OCI-M2 (cell line): Measurements from ENCODE around the gene TBATA.

Experiments
- DNase-seq: peaks from one replicate; lab custom pipeline; 2025; ENCODE audit not compliant: unreplicated experiment; lab: John Stamatoyannopoulos, UW

TBATA gene

GRCh38 chr10:70809011-70809611 lies 23.9 kb upstream of the TBATA start:
- DNase-seq = no peak

GRCh38 chr10:70807556-70807955 lies 22.4 kb upstream of the TBATA start:
- DNase-seq = no peak

DNA sequence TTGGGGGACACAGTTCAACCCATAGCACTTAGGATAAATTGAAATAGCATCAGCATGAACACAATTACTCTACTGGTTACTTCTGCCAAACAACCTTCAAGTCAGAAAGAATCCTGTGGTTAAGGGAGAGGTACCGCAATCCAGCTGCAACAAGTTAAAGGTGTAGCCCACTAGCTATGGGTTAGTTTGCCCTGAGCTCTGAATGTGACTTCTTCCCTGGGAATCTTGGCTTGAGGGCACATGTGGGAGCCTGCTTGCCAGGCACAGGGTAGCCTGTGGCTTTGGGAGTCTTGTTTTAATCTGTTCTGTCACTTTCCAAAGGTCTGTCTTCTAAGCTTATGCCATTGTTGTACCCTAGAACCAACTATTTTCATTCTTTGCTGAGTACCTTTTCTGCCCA lies 21.7 kb upstream of the TBATA start:
- DNase-seq = no peak

DNA sequence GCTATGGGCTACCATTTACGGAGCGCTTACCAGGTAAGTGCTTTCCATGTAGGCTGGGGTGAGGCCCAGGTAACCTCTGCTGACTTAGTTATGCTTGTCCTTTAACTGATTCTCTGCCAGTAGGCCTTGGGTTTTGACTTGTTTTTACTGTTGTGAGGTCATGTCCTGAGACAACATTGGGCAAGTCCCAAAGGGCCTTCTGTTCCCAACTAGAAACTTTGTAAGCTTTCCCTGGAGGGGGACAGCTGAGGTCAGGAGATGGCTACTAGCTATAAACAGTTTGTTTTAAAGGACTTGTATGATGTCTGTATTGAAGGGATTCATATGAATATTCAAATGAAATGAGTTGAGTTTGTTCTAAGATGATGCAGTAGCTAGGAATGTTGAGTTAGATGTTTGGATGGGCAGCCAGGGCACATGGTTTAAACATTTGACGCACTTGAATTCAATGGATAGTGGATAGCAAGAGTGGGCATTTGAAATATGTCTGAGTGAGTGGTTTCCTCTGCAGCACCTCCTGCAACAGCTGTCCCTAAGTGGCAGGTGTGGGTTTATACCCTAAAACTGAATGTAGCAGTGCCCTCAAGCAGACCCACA lies 20.5 kb upstream of the TBATA start:
- DNase-seq = no peak

DNA sequence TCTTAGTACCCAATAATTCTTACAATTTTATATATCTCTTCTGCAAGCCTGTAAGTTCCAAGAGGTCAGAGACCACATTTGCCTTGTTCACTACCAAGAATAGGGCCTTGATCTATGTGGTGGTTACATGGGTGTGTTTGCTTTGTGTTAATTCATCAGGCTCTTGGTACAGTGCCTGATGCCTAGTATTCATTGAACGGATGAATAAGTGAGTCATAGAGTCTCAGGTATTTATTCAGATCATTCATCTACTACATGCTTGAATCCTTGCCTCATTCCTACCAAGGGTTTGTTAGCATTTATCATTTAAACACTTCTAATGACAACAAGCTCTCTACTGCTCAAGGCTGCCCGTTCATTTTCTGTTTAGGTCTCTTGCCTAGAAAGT lies 19.2 kb upstream of the TBATA start:
- no peak for DNase-seq

DNA sequence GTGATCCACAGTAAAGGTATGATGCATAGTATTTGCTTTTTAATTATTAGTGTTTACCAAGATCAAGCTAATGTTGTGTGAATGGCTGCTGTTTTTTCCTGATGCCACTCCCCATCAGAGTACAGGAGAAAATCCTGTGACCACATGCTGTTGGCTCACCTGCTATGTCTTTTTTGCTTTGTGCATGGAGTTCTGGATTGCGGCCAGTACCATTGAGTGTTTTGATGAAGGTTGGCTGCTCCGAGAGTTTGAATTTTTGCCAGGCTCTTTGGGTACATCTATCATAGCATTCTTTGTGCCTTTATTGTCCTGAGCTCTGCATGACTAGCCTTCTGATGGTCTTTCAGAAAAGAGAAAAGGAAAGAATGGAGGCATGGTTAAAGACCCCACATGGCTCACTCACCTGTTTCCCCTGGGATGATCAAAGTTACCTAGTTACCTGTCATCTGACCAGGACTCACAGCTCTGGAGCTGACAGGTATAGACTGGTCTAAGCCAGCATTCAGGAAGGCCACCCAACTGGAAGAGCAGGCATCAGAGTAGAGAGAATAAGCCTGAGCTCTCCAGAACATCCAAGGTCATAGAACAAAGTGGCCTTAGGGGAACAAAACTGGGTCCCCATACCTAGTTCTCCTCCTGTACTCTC lies 18.7 kb upstream of the TBATA start:
- DNase-seq = no peak

- DNase-seq = no peak
Observed at GRCh38 chr10:70801854-70802253, 16.7 kb upstream of the TBATA start.

- no peak for DNase-seq
Observed at GRCh38 chr10:70799124-70799523, 13.9 kb upstream of the TBATA start.

- DNase-seq = no peak
Observed at GRCh38 chr10:70797840-70798239, 12.7 kb upstream of the TBATA start.

DNA sequence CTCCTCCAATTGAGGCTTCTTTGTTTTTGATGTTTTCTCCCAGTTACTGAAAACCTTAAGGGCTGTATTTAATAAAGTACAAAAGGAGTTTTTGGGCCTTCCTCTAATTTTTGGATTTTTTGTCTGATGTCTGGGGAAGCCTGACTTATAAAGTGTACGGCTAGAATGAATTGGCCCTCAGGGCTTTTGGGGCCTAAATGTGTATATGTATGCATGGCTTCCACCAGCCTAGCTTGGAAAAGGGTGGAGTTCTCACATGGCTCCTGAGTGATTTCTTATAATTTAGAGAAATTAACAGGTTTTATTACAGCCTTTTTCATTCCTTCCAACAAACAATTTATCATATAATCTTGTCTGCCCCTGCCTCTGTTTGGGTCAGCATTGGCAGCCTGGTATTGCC lies 10.4 kb upstream of the TBATA start:
- DNase-seq = no peak

GRCh38 chr10:70791386-70792039 lies 6.3 kb upstream of the TBATA start:
- DNase-seq = no peak

- no peak for DNase-seq
Observed at GRCh38 chr10:70786799-70787415, 1.7 kb upstream of the TBATA start.

GRCh38 chr10:70784471-70784870 lies 706 bp downstream of the TBATA start:
- DNase-seq = no peak

DNA sequence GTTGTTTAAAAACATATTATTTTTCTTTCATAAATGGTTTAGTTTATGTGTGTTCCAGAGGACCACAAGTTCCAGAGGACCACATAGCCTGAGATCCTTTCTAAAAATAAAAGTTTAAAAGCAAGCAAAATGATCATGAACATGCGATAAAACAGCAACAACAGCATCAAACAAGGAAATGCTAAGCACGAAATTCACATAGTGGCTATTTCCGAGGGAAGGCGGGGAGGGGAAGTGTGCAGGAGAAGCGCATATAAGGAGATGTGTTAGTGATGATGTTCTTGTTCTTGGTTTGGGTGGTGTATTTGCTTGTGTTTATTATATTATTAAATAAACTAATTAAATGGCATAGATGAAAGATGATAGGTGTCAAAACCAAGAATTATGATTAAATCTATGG lies 1.2 kb downstream of the TBATA start:
- no peak for DNase-seq

- no peak for DNase-seq
Observed at GRCh38 chr10:70782746-70783680, 2.2 kb downstream of the TBATA start.

GRCh38 chr10:70782086-70782745 lies 3.0 kb downstream of the TBATA start:
- DNase-seq = no peak

DNA sequence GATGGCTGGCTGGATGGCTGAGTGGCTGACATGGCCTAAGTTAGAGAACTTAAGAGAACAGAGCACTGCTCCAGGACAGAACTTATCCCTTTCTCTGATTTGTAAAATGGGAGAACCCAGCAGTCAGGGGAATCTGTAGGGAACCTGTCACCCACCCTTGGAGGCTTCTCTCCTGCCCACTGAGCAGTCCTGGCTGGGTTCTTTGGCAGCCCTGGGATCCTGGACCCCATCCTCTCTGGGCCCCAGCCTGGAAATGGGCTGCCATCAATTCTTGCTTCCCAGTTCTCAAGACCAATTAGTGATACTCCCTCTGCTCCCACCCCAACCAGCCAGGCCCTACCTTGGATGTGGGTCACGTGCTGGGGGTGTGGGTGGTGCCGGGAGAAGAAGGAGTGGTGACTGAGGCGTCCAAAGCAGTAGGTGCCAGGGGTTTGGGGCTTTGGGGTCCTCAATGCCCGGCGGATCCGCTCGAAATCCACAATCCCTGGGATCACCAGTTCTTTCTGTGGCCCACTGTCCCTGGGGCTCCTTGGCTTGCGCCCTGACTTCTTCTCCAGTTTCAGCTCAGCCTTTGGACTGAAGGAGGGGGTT lies 3.6 kb downstream of the TBATA start:
- DNase-seq = no peak

- DNase-seq = no peak
Observed at GRCh38 chr10:70780772-70781171, 4.4 kb downstream of the TBATA start.

DNA sequence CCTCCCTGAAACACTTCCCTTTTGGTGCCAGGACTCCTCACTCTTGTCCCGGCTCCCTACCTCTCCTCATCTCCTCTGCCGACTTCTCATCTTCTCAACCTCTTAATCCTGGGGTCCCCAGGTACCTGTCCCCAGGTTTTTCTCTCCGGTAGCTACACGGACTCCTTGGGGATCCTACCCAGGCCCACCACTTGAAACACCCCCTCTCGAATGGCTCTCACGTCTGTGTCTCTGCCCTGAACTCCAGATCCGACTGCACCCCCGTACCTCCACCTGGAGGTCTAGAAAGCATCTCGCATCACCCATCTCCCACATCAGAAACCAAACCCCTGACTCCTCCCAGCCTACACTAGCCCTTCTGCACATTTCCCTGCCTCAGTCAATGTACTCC lies 4.8 kb downstream of the TBATA start:
- no peak for DNase-seq
